Fibroblast of skin of right biceps (primary cell): ENCODE results near the gene GCLM.

Source experiments
- DNase-seq: peaks from one replicate; pipeline ENCODE4 v3.0.0-alpha.2; 2013

GCLM gene

GRCh38 chr1:93845538-93846205 lies 63.6 kb downstream of the GCLM start:
- peak; percentile 94 for DNase-seq

GRCh38 chr1:93844262-93845045 lies 64.8 kb downstream of the GCLM start:
- DNase-seq: peak; percentile 82

- DNase-seq: peak; percentile 82
Measured at GRCh38 chr1:93842750-93843500, 66.3 kb downstream of the GCLM start.

GRCh38 chr1:93841771-93842170 lies 67.5 kb downstream of the GCLM start:
- DNase-seq: no peak

- DNase-seq: no peak
Measured at GRCh38 chr1:93840956-93841482, 68.2 kb downstream of the GCLM start.

- DNase-seq: no peak
Measured at GRCh38 chr1:93839753-93840152, 69.5 kb downstream of the GCLM start.

GRCh38 chr1:93839307-93839706 lies 69.9 kb downstream of the GCLM start:
- peak; percentile 77 for DNase-seq

- no peak for DNase-seq
Measured at GRCh38 chr1:93837961-93838360, 71.3 kb downstream of the GCLM start.
